GM11168 (cell line): ENCODE measurements around the gene CUTC.
"Not testable (repeated sequence)": the region's sequence is repeated elsewhere in the genome, so short reads cannot be mapped to it uniquely, and the experiment has no call there.

Experiments used
- in situ Hi-C: fragments of 300-500 bp; cut with MboI; formaldehyde crosslinking; loops from one replicate; pipeline ENCODE4 v1.12.0; 2022; ENCODE audit warnings: low sequenced_read_pairs; ENCODE audit not compliant: unreplicated experiment

The CUTC gene

DNA sequence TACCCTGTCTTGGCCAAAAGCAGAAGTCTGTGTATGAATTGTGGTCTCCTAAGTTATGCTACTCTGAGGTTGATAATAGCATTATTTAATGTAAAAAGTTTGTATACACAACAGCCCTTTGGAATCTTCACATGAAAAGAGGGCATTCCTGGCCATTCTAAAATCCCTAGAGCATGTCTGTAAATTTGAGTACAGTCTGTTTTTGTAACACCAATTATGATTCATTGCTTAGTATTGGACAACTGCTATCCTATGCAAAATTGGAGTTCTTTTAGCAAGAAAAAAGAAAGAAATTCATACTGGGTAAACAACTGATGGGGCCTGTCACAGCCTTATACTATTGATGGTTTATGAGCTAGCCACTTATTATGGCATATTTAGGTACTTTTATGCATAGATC lies 10.2 kb downstream of the CUTC start:
- in situ Hi-C loops, result no loop called here

GRCh38 chr10:99742701-99743100 lies 10.7 kb downstream of the CUTC start:
- in situ Hi-C loops, result no loop called here

DNA sequence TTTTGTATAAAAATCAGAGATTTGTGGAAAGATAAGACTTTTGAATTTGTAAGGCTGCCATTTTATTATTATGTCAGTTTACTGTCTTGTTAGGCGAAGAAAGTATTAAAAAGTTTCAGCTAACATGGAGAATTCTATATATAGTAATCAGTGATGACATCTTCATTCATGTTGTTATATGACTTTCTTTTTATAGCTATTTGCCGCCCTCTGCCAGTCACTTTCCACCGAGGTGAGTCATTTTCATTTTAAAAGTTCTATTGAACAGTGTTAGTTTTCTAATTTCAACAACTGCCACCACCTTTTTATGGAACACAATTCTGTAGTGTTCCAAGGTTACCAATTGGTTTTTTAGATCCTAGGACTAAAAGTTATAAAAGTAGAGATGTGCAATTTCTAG lies 11.8 kb downstream of the CUTC start:
- in situ Hi-C loops, result no loop called here

GRCh38 chr10:99746166-99746565 lies 14.1 kb downstream of the CUTC start:
- in situ Hi-C loops, result not testable (repeated sequence)

DNA sequence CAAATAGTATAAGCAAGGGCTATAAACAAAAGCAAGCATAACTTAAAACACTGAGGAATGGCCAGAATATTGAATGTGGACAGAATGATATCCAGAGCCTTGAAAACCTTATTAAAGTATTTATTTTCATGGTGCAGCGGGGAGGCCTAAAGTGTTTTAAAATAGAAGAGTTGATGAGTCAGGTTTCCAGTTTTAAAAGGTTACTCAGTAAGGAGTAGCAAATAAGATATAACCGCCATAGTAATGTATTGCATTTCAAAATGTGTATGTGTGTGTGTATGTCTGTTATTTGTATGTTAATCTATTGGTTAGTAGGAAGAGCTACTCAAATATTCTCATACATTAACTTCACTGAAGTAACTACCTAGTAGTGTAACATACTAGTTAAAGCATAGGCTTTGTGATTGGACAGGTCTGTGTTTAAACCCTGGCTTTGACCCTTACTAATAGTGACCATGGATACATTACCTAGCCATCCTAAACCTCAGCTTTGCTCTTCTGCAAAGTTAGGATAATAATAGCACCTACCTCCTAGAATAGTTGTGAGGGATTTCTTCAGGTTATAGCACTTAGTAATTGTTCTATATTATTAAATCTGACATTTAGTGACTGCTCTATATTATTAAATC lies 16.9 kb downstream of the CUTC start:
- in situ Hi-C loops, result no loop called here

GRCh38 chr10:99750641-99751040 lies 18.6 kb downstream of the CUTC start:
- in situ Hi-C loops, result no loop called here

GRCh38 chr10:99754670-99755069 lies 22.6 kb downstream of the CUTC start:
- in situ Hi-C loops, result no loop called here

DNA sequence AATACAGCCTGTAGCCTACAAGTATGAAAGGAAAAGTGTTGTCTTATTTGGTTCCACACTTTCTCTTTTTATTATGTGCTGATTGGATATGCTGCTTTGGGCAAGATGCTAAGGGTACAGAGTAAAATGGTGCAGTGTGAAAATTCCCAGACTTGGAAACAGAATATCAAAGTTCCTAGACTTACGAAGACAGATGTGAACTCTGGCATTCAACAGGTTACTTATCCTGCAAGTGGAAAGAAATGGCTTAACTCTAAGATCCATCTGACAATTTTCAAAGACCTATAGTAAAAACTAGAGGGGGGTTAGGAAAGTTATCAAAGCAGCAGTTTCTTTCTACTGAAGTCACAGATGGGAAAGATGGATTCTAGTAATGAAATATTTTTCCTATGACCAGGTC lies 24.1 kb downstream of the CUTC start:
- in situ Hi-C loops, result no loop called here

GRCh38 chr10:99758211-99758891 lies 26.3 kb downstream of the CUTC start:
- in situ Hi-C loops, result no loop called here

- in situ Hi-C loops, result no loop called here
Measured at GRCh38 chr10:99760321-99760720, 28.3 kb downstream of the CUTC start.

- in situ Hi-C loops, result no loop called here
Measured at GRCh38 chr10:99761365-99761764, 29.3 kb downstream of the CUTC start.

DNA sequence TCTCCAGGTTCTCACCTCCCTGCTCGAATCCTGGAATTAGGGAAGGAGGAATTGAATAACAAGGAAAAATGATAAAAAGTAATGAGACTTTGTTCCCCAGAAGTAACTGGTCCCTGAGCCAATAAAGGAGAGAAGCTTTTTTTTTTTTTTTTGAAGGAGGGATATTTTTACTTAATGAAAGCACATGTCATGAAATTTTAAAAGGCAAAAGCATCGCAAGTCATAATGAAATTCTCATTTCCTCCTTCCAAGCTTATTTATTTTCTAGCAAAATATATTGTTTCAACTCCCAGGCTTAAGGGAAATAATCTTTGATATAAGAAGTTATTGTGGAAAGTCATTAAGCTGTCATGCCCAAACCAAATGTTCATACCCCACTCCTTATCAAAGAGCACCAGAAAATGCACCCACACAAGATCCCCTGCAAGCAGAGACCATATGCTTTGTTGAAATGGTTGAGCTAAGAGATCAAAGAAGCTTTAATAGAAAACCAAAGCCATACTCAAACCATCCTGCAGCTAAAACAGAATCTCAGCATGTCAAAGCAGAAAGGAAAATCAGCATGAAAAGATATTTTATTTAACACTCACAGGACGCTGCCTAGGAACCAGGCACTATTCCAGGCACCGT lies 33.8 kb downstream of the CUTC start:
- in situ Hi-C loops, result no loop called here

- in situ Hi-C loops, result no loop called here
Measured at GRCh38 chr10:99766302-99766681, 34.3 kb downstream of the CUTC start.

- in situ Hi-C loops, result no loop called here
Measured at GRCh38 chr10:99767901-99768300, 35.9 kb downstream of the CUTC start.

- in situ Hi-C loops, result no loop called here
Measured at GRCh38 chr10:99768556-99768955, 36.5 kb downstream of the CUTC start.

- in situ Hi-C loops, result no loop called here
Measured at GRCh38 chr10:99769706-99770105, 37.7 kb downstream of the CUTC start.

GRCh38 chr10:99770408-99771045 lies 38.5 kb downstream of the CUTC start:
- in situ Hi-C loops, result no loop called here

DNA sequence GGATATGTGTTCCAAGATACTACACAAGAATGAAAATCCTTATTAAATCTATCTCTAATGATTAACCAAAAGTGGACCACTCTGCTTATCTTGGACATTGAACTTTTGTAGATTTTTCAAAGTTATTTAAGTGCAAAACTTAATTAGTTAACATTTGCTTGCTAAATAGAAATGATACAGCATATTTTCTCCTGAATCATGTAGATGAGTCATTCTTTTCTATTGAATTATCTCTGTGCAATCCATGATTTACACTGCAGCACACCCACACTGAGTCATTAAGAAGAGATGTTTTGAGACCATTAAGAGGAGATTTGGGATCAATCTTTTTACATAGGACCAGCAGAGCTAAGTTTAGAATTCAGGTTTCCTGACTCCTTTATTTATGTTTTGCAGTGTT lies 43.8 kb downstream of the CUTC start:
- in situ Hi-C loops, result no loop called here

DNA sequence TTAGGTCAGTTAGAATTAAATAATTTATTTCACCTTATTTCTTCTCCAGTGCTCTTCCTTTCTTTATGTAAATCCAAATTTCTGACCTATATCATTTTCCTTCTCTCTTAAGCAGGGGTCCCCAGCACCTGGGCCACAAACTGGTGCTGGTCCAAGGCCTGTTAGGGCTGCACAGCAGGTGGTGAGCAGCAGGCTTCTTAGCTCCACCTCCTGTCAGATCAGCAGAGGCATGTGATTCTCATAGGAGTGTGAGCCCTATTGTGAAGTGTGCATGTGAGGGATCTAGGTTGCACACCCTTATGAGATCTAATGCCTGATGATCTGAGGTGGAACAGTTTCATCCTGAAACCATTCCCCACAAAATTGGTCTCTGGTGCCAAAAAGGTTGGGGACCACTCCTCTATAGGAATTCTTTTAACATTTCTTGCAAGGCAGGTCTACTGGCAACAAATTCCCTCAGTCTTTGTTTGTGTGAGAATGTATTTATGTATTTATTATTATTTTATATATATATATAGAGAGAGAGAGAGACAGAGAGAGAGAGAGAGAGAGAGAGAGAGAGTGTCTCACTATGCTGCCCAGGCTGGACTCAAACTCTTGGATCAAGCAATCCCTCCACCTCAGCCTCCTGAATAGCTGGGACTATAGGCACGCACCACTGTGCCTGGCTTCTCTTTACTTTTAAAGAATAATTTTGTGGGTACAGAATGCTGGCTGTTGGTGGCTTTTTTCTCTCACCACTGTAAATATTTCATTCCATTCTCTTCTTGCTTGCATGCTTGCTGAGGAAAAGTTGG lies 46.1 kb downstream of the CUTC start:
- in situ Hi-C loops, result no loop called here

DNA sequence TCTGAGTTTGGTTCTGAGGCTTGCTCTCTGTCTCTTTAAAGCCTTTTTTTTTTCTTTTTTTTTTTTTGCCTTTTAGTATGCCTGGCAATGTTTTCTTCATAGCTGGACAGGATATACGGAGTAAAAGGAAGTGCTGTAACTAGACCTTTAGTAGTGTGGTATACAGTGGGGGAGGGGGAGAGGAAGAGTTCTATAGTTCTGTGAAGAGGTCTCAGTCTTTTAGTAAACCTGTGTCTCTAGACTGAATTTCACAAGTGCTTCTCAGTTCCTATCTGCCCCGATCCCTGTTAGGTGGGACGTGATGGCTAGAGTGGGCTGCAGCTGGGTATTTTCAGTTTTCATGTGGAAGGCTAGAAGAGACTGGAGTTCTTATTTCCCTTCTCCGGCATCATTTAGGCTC lies 47.3 kb downstream of the CUTC start:
- in situ Hi-C loops, result no loop called here
